Breast epithelium (tissue), 3 donors: ENCODE results near the gene OR2J1.

Experiments
- CTCF ChIP-seq, 3 donors: fragments of 450-650 bp; IDR thresholded peaks; one replicate each; pipeline ENCODE4 v1.5.1; 2016 to 2017; ENCODE audit warnings: antibody characterized with exemption in 3 of 3, mild to moderate bottlenecking in 3 of 3, moderate library complexity in 3 of 3
- POLR2A ChIP-seq: fragments of 450-650 bp; IDR thresholded peaks from one replicate; pipeline ENCODE4 v1.6.1; 2016; ENCODE audit warnings: antibody characterized with exemption, mild to moderate bottlenecking, moderate library complexity

- no peak for TF ChIP-seq CTCF (IDR thresholded peaks at IDR 0.05)
- TF ChIP-seq POLR2A = no peak
These were observed 1.5 kb upstream of the OR2J1 start for GRCh38 chr6:29097803-29098202.
